T-helper 2 cell (primary cell): Measurements from ENCODE around the gene TMEM72.
A peak's percentile ranks its signal among the peaks of the same experiment; 100 is the strongest.
"Not testable (repeated sequence)": the region's sequence is repeated elsewhere in the genome, so short reads cannot be mapped to it uniquely, and the experiment has no call there.

Experiments
- DNase-seq, 5 experiments: peaks; one replicate each; pipeline versions ENCODE4 v3.0.0 to v3.0.0-alpha.2; 2012 to 2022
- total RNA-seq, 2 donors: gene quantifications; one replicate each; lab custom pipeline; 2026; lab: John Stamatoyannopoulos, UW

Gene TMEM72
- total RNA-seq = 0 reads per million in 2 donors

GRCh38 chr10:44911081-44911540 is at the start of gene TMEM72:
TMEM72 (plus strand) TSS chr10:44911337; CDS start chr10:44911513, 176 bp downstream.
- DNase-seq = no peak

- no peak for DNase-seq
Measured at GRCh38 chr10:44862006-44862751, 49.0 kb upstream of the TMEM72 start.

- DNase-seq = no peak
Measured at GRCh38 chr10:44862924-44863323, 48.2 kb upstream of the TMEM72 start.

- peak in 1 of 5 experiments; percentile 20 for DNase-seq
Measured at GRCh38 chr10:44863344-44864047, 47.6 kb upstream of the TMEM72 start.

GRCh38 chr10:44864051-44864450 is 47.1 kb upstream of the TMEM72 start:
- no peak for DNase-seq

GRCh38 chr10:44864637-44865288 is 46.4 kb upstream of the TMEM72 start:
- DNase-seq = peak; percentile 51 to 75 (median 67)

- no peak for DNase-seq
Measured at GRCh38 chr10:44865289-44865671, 45.9 kb upstream of the TMEM72 start.

GRCh38 chr10:44866367-44866766 is 44.8 kb upstream of the TMEM72 start:
- not testable (repeated sequence) for DNase-seq

- DNase-seq = no peak
Measured at GRCh38 chr10:44870031-44870430, 41.1 kb upstream of the TMEM72 start.

- DNase-seq = no peak
Measured at GRCh38 chr10:44873160-44873559, 38.0 kb upstream of the TMEM72 start.

- no peak for DNase-seq
Measured at GRCh38 chr10:44874166-44874565, 37.0 kb upstream of the TMEM72 start.

GRCh38 chr10:44878706-44879530 is 32.2 kb upstream of the TMEM72 start:
- peak; percentile 41 to 78 (median 52) for DNase-seq

- DNase-seq = no peak
Measured at GRCh38 chr10:44879531-44879899, 31.6 kb upstream of the TMEM72 start.

GRCh38 chr10:44880090-44880715 is 30.9 kb upstream of the TMEM72 start:
- DNase-seq = no peak

GRCh38 chr10:44881649-44882048 is 29.5 kb upstream of the TMEM72 start:
- no peak for DNase-seq

- no peak for DNase-seq
Measured at GRCh38 chr10:44882166-44882720, 28.9 kb upstream of the TMEM72 start.

- DNase-seq = no peak
Measured at GRCh38 chr10:44883593-44884331, 27.4 kb upstream of the TMEM72 start.

GRCh38 chr10:44885710-44886109 is 25.4 kb upstream of the TMEM72 start:
- no peak for DNase-seq

GRCh38 chr10:44886966-44887365 is 24.2 kb upstream of the TMEM72 start:
- no peak for DNase-seq

GRCh38 chr10:44888886-44889285 is 22.3 kb upstream of the TMEM72 start:
- no peak for DNase-seq

GRCh38 chr10:44889834-44890233 is 21.3 kb upstream of the TMEM72 start:
- no peak for DNase-seq
